Endothelial cell of umbilical vein (primary cell): ENCODE results near the gene YIPF3. TPM values are rescaled to one million over a fixed set of nuclear protein-coding genes. Genes with fewer than 3 reads are reported as not detected.

Experiments used
- polyA plus RNA-seq, 4 experiments: library from polyadenylated mRNA; depleted of rRNA in 3 of 4; stranded (reverse) in 3 of 4; unstranded in 1 of 4; fragments of >200 nt; gene quantifications; 2 replicates each; pipeline versions ENCODE4 v1.2.1 to v1.2.3, GENCODE V29; 2011 to 2012; ENCODE audit warnings: missing spikeins in 1 of 4
- small RNA-seq: library from RNA; depleted of rRNA; stranded (forward); fragments of <200 nt; gene quantifications from one replicate; pipeline ENCODE3, GENCODE V24; 2012; ENCODE audit warnings: low replicate concordance, low read depth; ENCODE audit not compliant: insufficient read depth, insufficient read length
- total RNA-seq: library from RNA; stranded (reverse); gene quantifications from 2 replicates; pipeline ENCODE4 v1.2.3, GENCODE V29; 2021

Gene YIPF3
- total and polyA plus RNA-seq, 2 donors (not counting 3 experiments of a cell fraction or from before 2014, with no cell fraction given): 119 to 470 TPM

Small RNA genes within 50 kb of the gene (small RNA-seq; reads per million reads assigned to genes)
- gene RF00426: not detected
- gene RNU6-1113P: not detected

Other genes starting within 250 kb of the YIPF3 start
- not detected in 2 replicates for gene SLC22A7, start 218.7 kb downstream of the YIPF3 start, total RNA-seq
- not detected in 2 replicates for gene SLC22A7, start 218.7 kb downstream of the YIPF3 start, polyA plus RNA-seq
- gene CRIP3, start 208.1 kb downstream of the YIPF3 start, total RNA-seq: not detected in 2 replicates
- not detected in 2 replicates for gene CRIP3, start 208.1 kb downstream of the YIPF3 start, polyA plus RNA-seq
- 13.0 and 13.6 TPM in 2 replicates for gene ZNF318, start 147.3 kb downstream of the YIPF3 start, total RNA-seq
- gene ZNF318, start 147.3 kb downstream of the YIPF3 start, polyA plus RNA-seq: 7.1 and 7.8 TPM in 2 replicates
- 34.8 and 37.9 TPM in 2 replicates for gene ABCC10, start 89.4 kb downstream of the YIPF3 start, total RNA-seq
- gene ABCC10, start 89.4 kb downstream of the YIPF3 start, polyA plus RNA-seq: 29.2 and 32.9 TPM in 2 replicates
- not detected in 2 replicates for gene DLK2, start 61.4 kb downstream of the YIPF3 start, total RNA-seq
- 0.36 and 0.38 TPM in 2 replicates for gene DLK2, start 61.4 kb downstream of the YIPF3 start, polyA plus RNA-seq
- 31.8 and 33.1 TPM in 2 replicates for gene TJAP1, start 39.4 kb downstream of the YIPF3 start, total RNA-seq
- gene TJAP1, start 39.4 kb downstream of the YIPF3 start, polyA plus RNA-seq: 28.4 and 29.9 TPM in 2 replicates
- gene LRRC73, start 6.6 kb downstream of the YIPF3 start, total RNA-seq: 0.25 and 0.58 TPM in 2 replicates
- gene LRRC73, start 6.6 kb downstream of the YIPF3 start, polyA plus RNA-seq: 0.11 and 0.14 TPM in 2 replicates
- 40.6 and 46.0 TPM in 2 replicates for gene POLR1C, start 163 bp upstream of the YIPF3 start, total RNA-seq
- gene POLR1C, start 163 bp upstream of the YIPF3 start, polyA plus RNA-seq: 34.7 and 39.8 TPM in 2 replicates
- 45.9 and 50.0 TPM in 2 replicates for gene XPO5, start 59.1 kb upstream of the YIPF3 start, total RNA-seq
- gene XPO5, start 59.1 kb upstream of the YIPF3 start, polyA plus RNA-seq: 27.5 and 28.4 TPM in 2 replicates
- 33.7 and 36.6 TPM in 2 replicates for gene POLH, start 59.3 kb upstream of the YIPF3 start, total RNA-seq
- gene POLH, start 59.3 kb upstream of the YIPF3 start, polyA plus RNA-seq: 8.8 and 9.3 TPM in 2 replicates
- gene GTPBP2, start 112.3 kb upstream of the YIPF3 start, total RNA-seq: 77.6 and 87.1 TPM in 2 replicates
- 112 and 118 TPM in 2 replicates for gene GTPBP2, start 112.3 kb upstream of the YIPF3 start, polyA plus RNA-seq
- gene MAD2L1BP, start 118.9 kb upstream of the YIPF3 start, total RNA-seq: 32.3 and 34.9 TPM in 2 replicates
- gene MAD2L1BP, start 118.9 kb upstream of the YIPF3 start, polyA plus RNA-seq: 62.0 and 63.5 TPM in 2 replicates
- gene RSPH9, start 128.1 kb upstream of the YIPF3 start, total RNA-seq: 0.12 and 0.27 TPM in 2 replicates
- gene RSPH9, start 128.1 kb upstream of the YIPF3 start, polyA plus RNA-seq: 0.18 and 0.21 TPM in 2 replicates
- 39.1 and 39.8 TPM in 2 replicates for gene MRPS18A, start 170.9 kb upstream of the YIPF3 start, total RNA-seq
- 83.8 and 92.3 TPM in 2 replicates for gene MRPS18A, start 170.9 kb upstream of the YIPF3 start, polyA plus RNA-seq